H9 (cell line): ENCODE data around the gene CEP85L. TPM values are rescaled to one million over a fixed set of nuclear protein-coding genes. Genes with fewer than 3 reads are reported as not detected.

Experiments used
- DNase-seq: peaks from one replicate; pipeline ENCODE4 v3.0.0-alpha.2; 2017
- H2AFZ ChIP-seq: one replicate; pipeline ENCODE4 v1.6.1; 2013; ENCODE audit warnings: mild to moderate bottlenecking, low read length, control low read depth, moderate library complexity
- H2AK5ac ChIP-seq: 2 replicates; pipeline ENCODE4 v1.6.1; 2013; ENCODE audit warnings: low read length, control low read depth, mixed read lengths; ENCODE audit not compliant: insufficient read length
- H2BK120ac ChIP-seq: one replicate; pipeline ENCODE4 v1.6.1; 2013; ENCODE audit warnings: low read depth, mild to moderate bottlenecking, low read length, control low read depth, inconsistent platforms; ENCODE audit not compliant: poor library complexity, severe bottlenecking
- H2BK12ac ChIP-seq: 2 replicates; pipeline ENCODE4 v1.6.1; 2013; ENCODE audit warnings: low read length, control low read depth, mixed read lengths, low read depth; ENCODE audit not compliant: insufficient read length
- H2BK15ac ChIP-seq: 2 replicates; pipeline ENCODE4 v1.6.1; 2013; ENCODE audit warnings: low read depth, low read length, control low read depth
- H2BK20ac ChIP-seq: one replicate; pipeline ENCODE4 v1.6.1; 2013; ENCODE audit warnings: low read depth, mild to moderate bottlenecking, low read length, control low read depth, inconsistent platforms; ENCODE audit not compliant: poor library complexity, severe bottlenecking
- H2BK5ac ChIP-seq: 2 replicates; pipeline ENCODE4 v1.6.1; 2013; ENCODE audit warnings: low read length, control low read depth, mixed read lengths; ENCODE audit not compliant: insufficient read length
- H3K14ac ChIP-seq: 2 replicates; pipeline ENCODE4 v1.6.1; 2013; ENCODE audit warnings: low read length, control low read depth; ENCODE audit not compliant: insufficient read depth
- H3K18ac ChIP-seq: 2 replicates; pipeline ENCODE4 v1.6.1; 2013; ENCODE audit warnings: low read depth, mild to moderate bottlenecking, mixed read lengths, low read length, control low read depth; ENCODE audit not compliant: insufficient read length
- H3K23ac ChIP-seq: 2 replicates; pipeline ENCODE4 v1.6.1; 2013; ENCODE audit warnings: low read length, control low read depth, mixed read lengths, low read depth; ENCODE audit not compliant: insufficient read length
- H3K23me2 ChIP-seq: 2 replicates; pipeline ENCODE4 v1.6.1; 2013; ENCODE audit warnings: low read depth, mild to moderate bottlenecking, mixed read lengths, low read length, control low read depth; ENCODE audit not compliant: insufficient read length, poor library complexity, severe bottlenecking
- H3K27ac ChIP-seq: 2 replicates; pipeline ENCODE4 v1.5.1; 2013; ENCODE audit warnings: low read length, control low read depth, mixed read lengths, low read depth; ENCODE audit not compliant: insufficient read length
- H3K27me3 ChIP-seq: 2 replicates; pipeline ENCODE4 v1.6.1; 2013; ENCODE audit warnings: low read length, control low read depth, inconsistent platforms; ENCODE audit not compliant: insufficient read depth
- H3K4ac ChIP-seq: 2 replicates; pipeline ENCODE4 v1.6.1; 2013; ENCODE audit warnings: low read depth, mild to moderate bottlenecking, control low read depth, inconsistent platforms, low read length, moderate library complexity
- H3K4me1 ChIP-seq: 2 replicates; pipeline ENCODE4 v1.6.1; 2013; ENCODE audit warnings: low read length, control low read depth, inconsistent platforms; ENCODE audit not compliant: insufficient read depth
- H3K4me2 ChIP-seq: 2 replicates; pipeline ENCODE4 v1.6.1; 2013; ENCODE audit warnings: low read length, control low read depth, mixed read lengths; ENCODE audit not compliant: insufficient read length, insufficient read depth
- H3K56ac ChIP-seq: 2 replicates; pipeline ENCODE4 v1.6.1; 2013; ENCODE audit warnings: low read depth, mild to moderate bottlenecking, mixed read lengths, low read length, control low read depth; ENCODE audit not compliant: insufficient read length
- H3K79me1 ChIP-seq: 2 replicates; pipeline ENCODE4 v1.6.1; 2013; ENCODE audit warnings: low read depth, mild to moderate bottlenecking, moderate library complexity, low read length, control low read depth, inconsistent platforms; ENCODE audit not compliant: insufficient read depth, poor library complexity, severe bottlenecking
- H3K79me2 ChIP-seq: 2 replicates; pipeline ENCODE4 v1.6.1; 2013; ENCODE audit warnings: low read length, control low read depth, inconsistent platforms; ENCODE audit not compliant: insufficient read depth
- H3K9ac ChIP-seq: 2 replicates; pipeline ENCODE4 v1.6.1; 2013; ENCODE audit warnings: low read length, control low read depth, mixed read lengths; ENCODE audit not compliant: insufficient read length; ENCODE audit errors: extremely low read depth
- H3K9me3 ChIP-seq: one replicate; pipeline ENCODE4 v1.6.1; 2013; ENCODE audit warnings: low read depth, low read length, inconsistent platforms; ENCODE audit not compliant: control insufficient read depth
- H3T11ph ChIP-seq: one replicate; pipeline ENCODE4 v1.6.1; 2013; ENCODE audit warnings: mild to moderate bottlenecking, low read length, control low read depth, inconsistent platforms
- H4K20me1 ChIP-seq: one replicate; pipeline ENCODE4 v1.6.1; 2013; ENCODE audit not compliant: control insufficient read depth, insufficient read length, insufficient read depth
- H4K5ac ChIP-seq: 2 replicates; pipeline ENCODE4 v1.6.1; 2013; ENCODE audit warnings: low read depth, mild to moderate bottlenecking, mixed read lengths, low read length, control low read depth; ENCODE audit not compliant: insufficient read length
- H4K8ac ChIP-seq: replicated peaks from 2 replicates; pipeline ENCODE4 v1.6.1; 2013; ENCODE audit warnings: low read length, control low read depth, mixed read lengths, low read depth; ENCODE audit not compliant: insufficient read length
- H4K91ac ChIP-seq: 2 replicates; pipeline ENCODE4 v1.6.1; 2013; ENCODE audit warnings: low read depth, mild to moderate bottlenecking, moderate library complexity, mixed read lengths, low read length, control low read depth; ENCODE audit not compliant: insufficient read length
- H3K27ac Mint-ChIP-seq, 3 experiments: 2 replicates in 2 of 3; 3 replicates in 1 of 3; pipeline ENCODE4 v1.8.0; 2020 to 2021; ENCODE audit warnings: mixed read lengths in 3 of 3, mild to moderate bottlenecking in 1 of 3, moderate library complexity in 1 of 3
- H3K27me3 Mint-ChIP-seq: 2 replicates; pipeline ENCODE4 v1.8.0; 2021; ENCODE audit warnings: low read depth, mild to moderate bottlenecking, moderate library complexity, mixed read lengths
- H3K36me3 Mint-ChIP-seq, 3 experiments: 2 replicates in 2 of 3; 3 replicates in 1 of 3; pipeline ENCODE4 v1.8.0; 2020 to 2021; ENCODE audit warnings: low read depth in 3 of 3, mixed read lengths in 3 of 3; ENCODE audit not compliant: insufficient read depth in 1 of 3
- H3K4me1 Mint-ChIP-seq, 2 experiments: 2 replicates each; pipeline ENCODE4 v1.8.0; 2020; ENCODE audit warnings: mixed read lengths in 2 of 2
- H3K4me3 Mint-ChIP-seq, 2 experiments: 2 replicates in 1 of 2; 3 replicates in 1 of 2; pipeline ENCODE4 v1.8.0; 2020 to 2021; ENCODE audit warnings: mild to moderate bottlenecking in 2 of 2, mixed read lengths in 2 of 2, moderate library complexity in 1 of 2
- H3K9me3 Mint-ChIP-seq, 2 experiments: 2 replicates in 1 of 2; 3 replicates in 1 of 2; pipeline ENCODE4 v1.8.0; 2020; ENCODE audit warnings: mild to moderate bottlenecking in 2 of 2, mixed read lengths in 2 of 2, moderate library complexity in 1 of 2
- CTCF ChIP-seq: fragments of 200-600 bp; sonication (generic); conservative IDR thresholded peaks from 3 replicates; pipeline ENCODE4 v1.8.0; 2021; ENCODE audit warnings: antibody characterized with exemption, mild to moderate bottlenecking
- WGBS: extraction: QIAGEN DNeasy Blood & Tissue Kit; methylation state at CpG from one replicate; pipeline ENCODE4 v1.1.7; 2013; ENCODE audit warnings: missing lambda C conversion rate, low lambda C conversion rate, mixed read lengths; ENCODE audit not compliant: insufficient read length; ENCODE audit errors: extremely low coverage; 5-methylcytosine and 5-hydroxymethylcytosine counted together
- total RNA-seq: library from RNA; stranded (reverse); gene quantifications from 2 replicates; pipeline ENCODE4 v1.2.1, GENCODE V29; 2021

CEP85L gene
- total RNA-seq, 1 experiment from 2014 or later = 3.8 TPM

GRCh38 chr6:118504611-118505010 lies 146.8 kb downstream of the CEP85L start:
- no peak for TF ChIP-seq CTCF
- H3K27me3 Mint-ChIP-seq = no peaks in the 10 kb centered on the region
- Histone ChIP-seq H3T11ph (no peak overlapping the region), H3K18ac (no peak overlapping the region), H3K79me2 (no peaks in the 10 kb centered on the region), H2BK120ac (no peak overlapping the region), H2AK5ac (no peak overlapping the region), H3K4me2 (no peak overlapping the region), H3K56ac (no peak overlapping the region), H3K23ac (no peak overlapping the region), H3K4me1 (no peaks in the 10 kb centered on the region), H3K9me3 (no peaks in the 10 kb centered on the region), H3K4ac (no peak overlapping the region), H3K79me1 (no peaks in the 10 kb centered on the region), H3K27ac (no peak overlapping the region), H3K9ac (no peak overlapping the region), H2AFZ (no peak overlapping the region), H2BK12ac (no peak overlapping the region), H3K27me3 (no peaks in the 10 kb centered on the region), H4K5ac (no peak overlapping the region), H2BK5ac (no peak overlapping the region), H4K8ac (no peak overlapping the region), H4K91ac (no peak overlapping the region), H2BK20ac (no peak overlapping the region), H2BK15ac (no peak overlapping the region), H3K14ac (no peak overlapping the region), H3K23me2 (no peaks in the 10 kb centered on the region), H4K20me1 (no peaks in the 10 kb centered on the region)
- H3K4me3 Mint-ChIP-seq = no peak overlapping the region
- H3K4me1 Mint-ChIP-seq = no peaks in the 10 kb centered on the region
- WGBS = no CpG with 5 or more reads among the region's 2 CpGs
- DNase-seq = no peak
- H3K9me3 Mint-ChIP-seq = peaks cover 9% of the 10 kb centered on the region in 2 experiments; a peak in 4 of 5 replicates
- H3K27ac Mint-ChIP-seq = 0 out of 7 replicates have a peak overlapping the region, but pooled peaks of 1 of the 3 experiments have one; percentile 13
- peaks cover 8 to 12% (median 8%) of the 10 kb centered on the region in 3 experiments for H3K36me3 Mint-ChIP-seq
